ENCODE data around the gene JAM3.
"Not testable (repeated sequence)": the region's sequence is repeated elsewhere in the genome, so short reads cannot be mapped to it uniquely, and the experiment has no call there.

Gene JAM3

DNA sequence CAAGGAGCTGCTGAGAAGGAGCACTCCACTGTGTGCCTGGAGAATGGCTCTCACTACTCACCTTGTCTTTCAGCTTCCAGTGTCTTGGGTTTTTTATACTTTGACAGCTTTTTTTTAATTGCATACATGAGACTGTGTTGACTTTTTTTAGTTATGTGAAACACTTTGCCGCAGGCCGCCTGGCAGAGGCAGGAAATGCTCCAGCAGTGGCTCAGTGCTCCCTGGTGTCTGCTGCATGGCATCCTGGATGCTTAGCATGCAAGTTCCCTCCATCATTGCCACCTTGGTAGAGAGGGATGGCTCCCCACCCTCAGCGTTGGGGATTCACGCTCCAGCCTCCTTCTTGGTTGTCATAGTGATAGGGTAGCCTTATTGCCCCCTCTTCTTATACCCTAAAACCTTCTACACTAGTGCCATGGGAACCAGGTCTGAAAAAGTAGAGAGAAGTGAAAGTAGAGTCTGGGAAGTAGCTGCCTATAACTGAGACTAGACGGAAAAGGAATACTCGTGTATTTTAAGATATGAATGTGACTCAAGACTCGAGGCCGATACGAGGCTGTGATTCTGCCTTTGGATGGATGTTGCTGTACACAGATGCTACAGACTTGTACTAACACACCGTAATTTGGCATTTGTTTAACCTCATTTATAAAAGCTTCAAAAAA is 82.3 kb downstream of the JAM3 start:
- DNase-seq: no peak

DNA sequence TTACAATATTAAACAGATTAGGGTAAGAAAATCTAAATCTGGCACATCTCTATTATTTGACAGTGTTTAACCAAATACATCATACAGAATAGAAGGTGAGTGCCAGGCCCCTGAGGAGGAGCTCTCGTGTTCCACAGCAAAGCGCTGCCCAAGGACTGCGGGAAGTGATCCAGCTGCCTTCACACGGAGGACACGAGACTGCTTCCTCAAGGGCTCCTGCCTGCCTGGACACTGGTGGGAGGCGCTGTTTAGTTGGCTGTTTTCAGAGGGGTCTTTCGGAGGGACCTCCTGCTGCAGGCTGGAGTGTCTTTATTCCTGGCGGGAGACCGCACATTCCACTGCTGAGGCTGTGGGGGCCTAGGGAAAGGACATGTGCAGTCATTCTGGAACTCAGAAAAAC is 83.8 kb downstream of the JAM3 start:
- DNase-seq: no peak

DNA sequence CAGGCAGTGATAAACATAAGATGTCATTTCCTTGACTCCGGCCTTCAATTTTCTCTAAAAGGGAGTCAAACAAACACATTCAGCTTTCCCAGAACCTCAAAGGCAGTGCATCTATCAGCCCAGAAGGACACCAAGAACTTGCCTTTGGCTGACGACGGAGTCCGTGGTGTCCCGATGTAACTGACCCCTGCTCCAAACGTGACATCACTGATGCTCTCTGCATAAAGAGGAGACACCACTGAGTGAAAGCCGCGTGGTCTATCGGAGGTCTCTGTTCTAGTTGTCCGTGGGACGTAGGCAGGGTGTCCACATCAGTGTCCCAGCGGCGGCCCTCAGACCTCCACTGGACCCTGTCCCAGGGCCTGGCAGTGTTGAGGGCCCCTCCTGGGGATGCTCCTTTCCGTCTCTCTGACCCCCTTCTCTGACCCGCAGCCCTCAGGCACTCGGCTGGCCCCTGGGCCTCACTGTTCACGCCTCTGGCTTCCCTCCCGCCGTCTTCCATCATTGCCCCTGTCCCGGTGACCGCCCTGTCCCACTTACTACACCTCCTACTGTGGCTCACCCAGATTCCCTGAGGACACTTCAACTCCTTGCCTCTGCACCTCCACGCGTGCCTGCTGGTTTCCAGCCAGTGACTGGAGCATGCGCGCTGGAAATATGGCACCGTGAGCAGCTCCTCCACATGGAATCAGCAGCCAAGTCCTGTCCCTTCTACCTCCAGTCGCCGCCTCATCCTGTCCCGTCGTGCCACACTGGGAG is 84.5 kb downstream of the JAM3 start:
- no peak for DNase-seq

DNA sequence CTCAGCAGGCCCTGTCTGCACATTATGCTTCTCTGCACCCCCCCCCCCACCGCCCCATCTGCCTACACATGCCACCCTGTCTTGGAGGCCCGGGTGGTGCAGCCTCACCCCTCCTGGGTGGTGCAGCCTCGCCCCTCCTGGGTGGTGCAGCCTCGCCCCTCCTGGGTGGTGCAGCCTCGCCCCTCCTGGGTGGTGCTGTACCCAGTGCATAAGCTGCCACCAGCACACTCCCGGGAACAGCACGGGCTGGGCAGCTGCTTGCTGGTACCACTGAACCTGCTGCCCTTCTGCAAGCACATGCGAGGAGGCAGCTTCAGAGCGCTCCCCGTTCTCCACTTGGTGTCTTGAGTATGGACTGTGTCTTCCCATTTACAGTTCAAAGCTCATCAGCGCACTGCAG is 85.6 kb downstream of the JAM3 start:
- DNase-seq: no peak

DNA sequence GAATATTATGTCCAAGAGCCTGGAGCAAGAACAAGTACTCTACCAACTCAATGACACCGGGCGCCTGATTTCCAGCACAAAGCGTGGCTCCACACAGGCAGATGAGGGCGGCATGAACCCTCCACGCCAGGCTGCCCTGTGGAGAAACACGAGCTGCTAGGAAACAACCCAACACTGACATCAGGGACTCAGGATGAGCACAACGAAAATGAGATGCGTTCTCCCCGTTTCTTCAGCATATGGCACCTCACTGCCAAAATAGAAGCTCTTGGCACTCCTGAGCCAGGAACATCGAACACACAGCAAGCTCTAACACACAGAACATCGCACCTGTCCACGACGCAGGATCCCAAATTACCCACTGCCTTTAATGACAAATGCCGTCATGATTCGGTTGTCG is 86.6 kb downstream of the JAM3 start:
- DNase-seq: no peak

DNA sequence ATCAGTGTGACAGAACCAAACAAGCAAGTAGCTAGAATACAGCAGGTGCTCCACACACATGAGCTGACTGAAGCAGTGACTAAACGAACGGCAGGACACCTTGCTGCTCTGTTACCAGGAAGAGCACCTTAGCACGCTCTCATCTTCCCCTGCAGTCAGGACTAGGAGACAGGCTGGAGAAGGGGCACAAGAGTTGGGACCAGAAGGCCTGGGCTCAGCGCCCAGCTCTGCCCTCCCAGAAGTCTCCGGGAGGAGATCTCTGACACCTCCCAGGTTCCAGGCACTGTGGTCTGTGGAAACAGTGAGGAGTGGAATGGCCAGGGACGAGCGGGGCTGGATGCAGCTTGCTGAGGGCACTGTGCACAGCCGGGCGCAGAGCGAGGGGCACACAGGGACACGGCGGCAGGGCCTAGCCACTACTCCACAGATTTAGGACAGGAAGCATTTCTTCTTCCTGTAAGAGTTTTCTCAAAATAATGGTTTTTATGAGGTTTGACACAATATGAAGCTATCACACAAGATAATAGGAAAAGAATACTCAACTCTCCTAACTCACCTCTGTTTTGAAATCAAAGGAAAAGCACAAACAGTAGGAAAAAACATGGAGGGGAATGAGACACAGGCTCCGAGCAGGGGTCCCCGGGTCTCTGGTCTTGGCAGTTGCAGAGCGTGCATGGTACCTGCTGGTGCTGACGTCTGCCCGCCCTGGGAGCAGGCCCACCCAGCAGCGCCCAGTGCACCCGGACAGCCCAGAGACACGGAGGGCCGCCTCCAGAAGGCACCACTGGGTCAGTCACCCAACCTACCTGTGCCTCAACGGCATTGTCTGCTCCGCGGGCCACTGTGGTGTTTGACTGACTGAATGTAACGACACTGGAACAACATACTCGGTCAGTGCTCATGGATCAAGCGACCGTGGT is 87.3 kb downstream of the JAM3 start:
- DNase-seq: no peak

DNA sequence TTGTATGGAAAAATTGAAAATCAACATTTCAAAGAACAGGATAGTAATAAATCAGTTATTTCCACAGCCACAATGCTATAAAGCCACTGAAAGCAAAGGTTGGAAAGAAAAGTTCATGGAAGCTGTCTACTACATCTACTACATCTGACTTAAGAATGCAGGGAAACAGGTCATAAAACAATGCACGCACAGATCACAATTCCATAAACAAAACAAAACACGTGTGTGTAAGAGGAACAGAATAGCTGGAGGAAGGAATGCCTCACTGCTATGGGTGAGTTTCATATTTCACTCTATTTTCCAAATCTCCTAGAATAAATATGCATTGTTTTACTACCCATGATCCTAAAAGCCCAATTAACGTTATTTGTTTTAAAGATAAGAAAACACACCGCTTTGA is 88.6 kb downstream of the JAM3 start:
- no peak for DNase-seq

DNA sequence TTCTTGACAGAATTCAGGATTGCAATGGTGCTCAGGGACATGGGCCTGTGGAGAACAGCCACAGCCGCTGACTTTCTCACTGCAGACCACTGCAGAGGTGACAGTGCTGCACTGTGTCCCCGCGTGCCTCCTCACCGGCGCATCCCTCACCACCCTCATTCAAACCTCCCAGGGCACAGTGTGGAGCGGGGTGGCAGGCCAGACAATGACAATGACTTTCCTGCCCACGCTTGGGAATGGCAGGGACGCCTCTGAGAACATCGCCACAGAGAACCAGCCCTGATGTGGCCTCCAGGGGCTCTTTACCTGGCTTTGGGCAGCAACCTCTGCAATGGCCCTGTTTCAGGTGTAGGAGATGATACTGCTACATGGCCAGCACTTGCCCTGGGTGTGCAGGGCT is 89.2 kb downstream of the JAM3 start:
- DNase-seq: no peak

DNA sequence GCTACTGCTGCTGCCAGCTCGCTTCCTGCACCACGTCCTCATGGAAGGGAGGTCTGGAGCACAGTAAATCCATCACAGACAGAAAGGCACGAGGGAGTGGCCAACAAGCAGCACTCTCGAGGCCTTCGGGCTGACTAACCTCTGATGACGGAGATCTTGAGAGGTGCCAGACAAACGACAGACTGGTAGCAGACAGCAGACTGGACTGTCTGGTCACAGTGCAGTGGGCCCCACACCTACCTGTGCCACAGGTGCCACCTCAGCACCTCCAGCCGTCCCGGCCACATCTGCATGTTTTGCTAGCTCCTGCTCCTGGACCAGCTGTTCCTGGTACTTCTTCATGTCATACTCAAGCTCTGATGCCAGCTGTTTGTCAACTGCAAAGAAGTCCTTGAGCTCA is 90.8 kb downstream of the JAM3 start:
- no peak for DNase-seq

DNA sequence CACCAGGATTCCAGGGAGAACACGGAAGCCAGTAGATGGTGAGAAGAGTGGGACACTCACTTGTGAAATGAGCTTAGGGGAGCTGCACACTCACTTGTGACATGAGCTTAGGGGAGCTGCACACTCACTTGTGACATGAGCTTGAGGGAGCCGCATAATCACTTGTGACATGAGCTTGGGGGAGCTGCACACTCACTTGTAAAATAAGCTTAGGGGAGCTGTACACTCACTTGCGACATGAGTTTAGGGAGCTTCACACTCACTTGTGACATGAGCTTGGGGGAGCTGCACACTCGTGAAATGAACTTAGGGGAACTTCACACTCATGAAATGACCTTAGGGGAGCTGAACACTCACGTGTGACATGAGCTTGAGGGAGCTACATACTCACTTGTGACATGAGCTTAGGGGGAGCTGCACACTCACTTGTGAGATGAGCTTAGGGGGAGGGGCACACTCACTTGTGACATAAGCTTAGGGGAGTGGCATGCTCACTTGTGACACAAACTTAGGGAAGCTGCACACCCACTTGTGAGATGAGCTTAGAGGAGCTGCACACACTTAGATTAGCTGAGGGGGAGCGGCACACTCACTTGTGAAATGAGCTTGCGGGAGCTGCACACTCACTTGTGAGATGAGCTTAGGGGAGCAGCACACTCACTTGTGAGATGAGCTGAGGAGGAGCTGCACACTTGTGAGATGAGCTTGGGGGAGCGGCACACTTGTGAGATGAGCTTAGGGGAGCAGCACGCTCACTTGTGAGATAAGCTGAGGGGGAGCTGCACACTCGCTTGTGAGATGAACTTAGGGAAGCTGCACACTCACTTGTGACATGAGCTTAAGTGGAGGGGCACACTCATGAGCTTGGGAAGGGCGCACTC is 95.9 kb downstream of the JAM3 start:
- no peak for DNase-seq

DNA sequence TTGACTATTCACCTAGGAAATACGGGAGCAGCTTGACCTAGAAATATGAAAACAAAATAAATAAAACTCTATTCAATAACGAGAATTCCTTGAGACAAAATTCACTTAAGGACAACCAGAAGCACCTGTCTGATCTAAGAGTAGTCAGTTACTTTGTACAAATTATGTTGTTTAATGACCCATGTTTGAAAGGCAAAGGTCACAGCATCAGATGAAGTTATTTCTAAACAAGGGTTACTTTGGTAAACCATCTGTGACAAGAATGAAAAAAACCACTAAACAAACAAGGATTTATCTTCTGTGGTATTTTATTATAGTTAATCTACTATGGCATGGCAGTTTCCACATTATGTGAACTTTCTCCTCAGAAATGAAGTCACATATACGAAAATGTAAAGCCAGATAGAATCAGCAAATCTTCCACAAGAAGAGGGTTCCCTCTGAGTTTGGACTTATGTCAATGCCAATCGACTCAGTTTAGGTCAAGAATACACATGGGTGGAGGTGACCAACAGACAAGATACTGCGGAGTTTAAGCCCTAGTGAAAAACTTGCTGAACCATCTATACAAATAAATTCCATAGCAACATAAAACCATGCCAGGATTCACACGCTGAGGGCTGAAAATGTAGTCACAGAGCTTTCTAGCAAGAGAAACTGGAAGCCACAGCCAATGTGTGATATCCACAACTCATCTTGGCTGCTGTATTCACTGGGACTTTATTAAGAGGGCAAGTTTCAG is 101.5 kb downstream of the JAM3 start:
- no peak for DNase-seq

DNA sequence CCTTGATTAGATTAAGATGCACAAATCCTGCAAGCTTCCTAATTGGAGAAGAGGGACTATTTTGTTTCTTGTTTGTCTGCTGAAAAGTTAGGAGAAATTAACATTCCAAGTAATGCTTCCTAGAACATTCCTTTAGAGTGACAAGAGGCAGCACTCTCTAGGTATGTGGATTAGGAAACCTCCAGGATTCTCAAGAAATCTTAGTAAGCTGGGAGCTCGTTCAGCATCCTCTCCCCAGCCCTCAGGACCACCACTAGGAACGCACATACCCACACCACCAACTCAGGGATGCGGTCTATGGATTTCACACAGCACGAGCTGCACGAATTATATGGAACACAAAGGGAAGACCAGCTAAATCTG is 102.0 kb downstream of the JAM3 start:
- no peak for DNase-seq

DNA sequence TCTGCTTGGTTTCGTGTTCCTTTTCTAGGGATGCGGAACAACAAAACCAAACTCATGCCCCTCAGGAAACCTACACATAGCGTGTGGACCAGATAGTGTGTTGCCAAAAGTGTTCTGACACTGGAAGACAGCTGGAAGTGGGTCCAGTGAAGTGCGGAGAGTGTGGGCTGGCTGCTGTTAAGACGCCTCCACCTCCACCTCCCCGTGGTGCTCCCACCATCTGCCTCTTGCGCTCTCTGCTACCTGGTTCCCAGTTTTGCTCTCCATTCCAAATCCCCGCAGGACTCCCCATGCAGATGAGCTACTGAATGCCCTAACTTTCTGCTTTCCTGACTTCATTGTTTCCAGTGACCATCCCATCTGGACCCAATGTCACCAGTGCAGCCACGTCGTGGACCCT is 103.1 kb downstream of the JAM3 start:
- DNase-seq: no peak

DNA sequence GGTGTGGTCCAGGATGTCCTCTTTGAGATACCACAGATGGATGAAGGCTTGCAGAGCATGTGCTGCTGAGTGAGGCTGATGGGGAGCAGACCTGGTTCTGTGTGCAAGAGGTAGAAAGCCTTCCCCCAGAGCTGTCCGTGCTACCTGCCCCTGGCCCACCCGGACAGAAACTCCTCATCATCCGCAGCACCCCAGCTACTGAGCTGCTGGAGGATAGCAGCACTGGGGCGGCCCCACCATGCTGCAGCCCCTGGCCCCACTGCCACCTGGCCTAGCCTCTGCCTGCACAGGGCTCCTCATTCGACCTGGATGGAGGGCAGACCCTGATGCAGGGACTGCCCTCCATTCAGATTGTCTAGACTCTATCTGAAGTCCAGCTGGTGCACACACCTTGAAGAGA is 104.4 kb downstream of the JAM3 start:
- no peak for DNase-seq

DNA sequence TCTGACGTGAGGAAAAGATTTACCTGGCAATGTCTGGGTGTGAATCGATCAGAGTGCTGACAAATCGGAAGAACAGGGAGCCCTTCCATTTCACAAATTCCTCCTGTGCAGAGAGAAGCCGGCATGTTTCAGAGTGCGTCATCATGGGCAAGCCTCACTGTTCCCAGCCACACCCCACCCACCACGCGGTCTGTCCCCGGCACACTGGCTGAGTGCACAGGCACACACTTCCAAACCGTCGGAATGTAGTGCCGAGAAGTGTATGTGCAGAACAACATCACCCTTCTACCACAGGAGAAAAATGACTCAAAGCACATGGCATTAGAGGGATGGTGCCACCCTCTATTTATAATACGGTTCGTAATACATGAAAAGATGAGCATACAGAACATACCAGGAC is 107.4 kb downstream of the JAM3 start:
- DNase-seq: no peak

DNA sequence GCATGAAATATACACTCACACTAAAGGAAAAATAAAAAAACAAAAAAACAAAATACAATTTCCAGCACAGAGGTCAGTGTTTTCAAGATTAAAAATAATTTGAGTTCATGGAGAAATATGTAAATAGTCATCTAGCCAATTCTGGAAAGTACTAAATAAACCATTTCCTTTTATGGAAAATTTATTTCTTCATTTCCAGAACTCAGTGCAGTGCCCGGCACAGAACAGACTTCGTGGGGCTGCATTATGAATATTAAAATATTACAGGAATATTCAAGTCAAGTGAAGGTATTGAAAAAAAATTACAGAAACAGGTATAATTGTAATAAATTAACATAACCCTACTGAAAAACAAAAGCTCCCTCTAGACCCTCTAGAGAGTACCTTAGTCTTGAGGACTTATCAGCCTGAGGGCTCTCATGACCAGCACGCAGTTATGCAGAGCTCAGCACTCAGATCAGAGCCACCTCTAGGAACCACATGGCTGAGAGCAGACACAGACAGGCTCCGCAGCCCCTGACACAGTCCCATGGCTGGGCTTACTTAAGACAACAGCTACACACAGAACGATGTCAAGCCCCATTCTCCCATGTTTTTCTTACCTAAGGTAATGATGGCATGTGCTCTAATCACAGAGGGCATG is 109.3 kb downstream of the JAM3 start:
- no peak for DNase-seq

DNA sequence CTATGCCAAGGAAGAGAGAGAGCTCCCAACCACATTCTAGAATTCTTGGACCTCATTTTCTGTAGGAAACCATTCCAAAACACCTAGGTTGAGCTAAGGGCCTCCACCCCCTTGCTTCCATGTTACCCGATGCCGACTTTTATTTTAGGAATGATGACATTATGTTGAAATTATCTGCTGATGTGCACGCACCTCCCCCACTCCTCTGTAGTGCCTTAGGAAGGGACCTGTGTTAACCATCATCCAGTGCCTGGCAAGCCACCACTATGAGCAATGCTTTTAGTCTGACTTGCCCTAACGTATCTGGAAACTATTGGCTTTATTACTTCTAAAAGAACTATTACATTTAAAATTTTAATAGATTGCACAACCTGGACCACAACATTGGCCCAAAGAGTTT is 112.8 kb downstream of the JAM3 start:
- no peak for DNase-seq

DNA sequence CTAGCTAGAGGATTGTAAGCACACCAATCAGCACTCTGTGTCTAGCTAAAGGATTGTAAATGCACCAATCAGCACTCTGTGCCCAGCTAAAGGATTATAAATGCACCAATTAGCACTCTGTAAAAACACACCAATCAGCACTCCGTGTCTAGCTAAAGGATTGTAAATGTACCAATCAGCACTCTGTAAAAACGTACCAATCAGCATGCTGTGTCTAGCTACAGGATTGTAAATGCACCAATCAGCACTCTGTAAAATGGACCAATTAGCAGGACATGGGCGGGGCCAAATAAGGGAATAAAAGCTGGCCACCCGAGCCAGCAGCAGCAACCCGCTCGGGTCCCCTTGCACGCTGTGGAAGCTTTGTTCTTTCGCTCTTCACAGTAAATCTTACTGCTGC is 119.2 kb downstream of the JAM3 start:
- DNase-seq: not testable (repeated sequence)

DNA sequence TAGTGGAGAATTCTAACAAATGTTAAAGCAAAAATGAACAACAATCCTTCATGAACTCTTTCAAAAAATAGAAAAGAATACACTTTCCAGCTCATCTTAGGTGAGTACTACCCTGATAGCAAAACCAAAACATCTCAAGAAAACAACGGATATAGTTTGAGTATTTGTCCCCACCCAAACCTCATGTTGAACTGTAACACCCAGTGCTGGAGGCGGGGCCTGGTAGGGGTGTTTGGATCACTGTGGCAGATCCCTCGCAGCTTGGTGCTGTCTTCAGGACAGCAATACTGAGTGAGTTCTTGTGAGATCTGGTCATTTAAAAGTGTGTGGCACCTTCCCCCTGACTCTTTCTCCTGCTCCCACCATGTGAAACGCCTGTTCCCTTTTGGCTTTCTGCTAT is 127.9 kb downstream of the JAM3 start:
- no peak for DNase-seq

DNA sequence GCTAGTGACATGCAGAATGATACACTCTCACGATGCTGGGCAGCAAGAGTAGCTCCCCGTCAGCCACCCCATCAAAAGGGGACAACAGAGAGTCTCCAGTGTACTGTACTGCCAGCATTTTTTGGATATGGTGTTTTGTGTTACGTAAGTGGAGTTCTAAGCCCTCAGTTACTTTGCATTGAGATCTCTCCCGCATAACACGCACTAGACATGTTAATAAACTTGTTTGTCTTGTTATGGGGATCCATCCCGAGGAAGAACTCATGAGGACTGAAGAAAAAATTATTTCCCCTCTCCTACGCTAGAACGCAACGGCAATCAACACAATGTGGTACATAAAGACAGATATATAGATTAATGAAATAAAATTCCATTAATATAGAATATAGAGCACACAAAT is 130.7 kb downstream of the JAM3 start:
- no peak for DNase-seq

DNA sequence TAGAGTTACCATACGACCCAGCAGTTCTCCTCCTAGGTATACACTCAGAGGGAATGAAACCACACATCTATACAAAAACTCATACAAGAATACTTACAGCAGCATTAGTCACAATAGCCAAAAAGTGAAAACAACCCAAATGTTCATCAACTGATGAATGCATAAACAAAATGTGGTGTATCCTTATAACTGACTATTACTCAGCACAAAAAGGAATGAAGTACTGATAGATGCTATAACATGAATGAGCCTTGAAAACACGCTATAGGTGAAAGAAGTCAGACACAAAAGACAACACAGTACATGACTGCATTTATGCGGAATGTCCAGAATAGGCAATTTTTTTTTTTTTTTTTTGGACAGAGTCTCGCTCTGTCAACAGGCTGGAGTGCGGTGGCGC is 131.8 kb downstream of the JAM3 start:
- DNase-seq: no peak
